ENCODE data around the gene CACUL1. TPM values are rescaled to one million over a fixed set of nuclear protein-coding genes. Genes with fewer than 3 reads are reported as not detected.
"Not testable (repeated sequence)": the region's sequence is repeated elsewhere in the genome, so short reads cannot be mapped to it uniquely, and the experiment has no call there.

CACUL1 gene
- total RNA-seq, 3 donors from 2014 or later = 31.2 to 33.5 (median 31.8) TPM

DNA sequence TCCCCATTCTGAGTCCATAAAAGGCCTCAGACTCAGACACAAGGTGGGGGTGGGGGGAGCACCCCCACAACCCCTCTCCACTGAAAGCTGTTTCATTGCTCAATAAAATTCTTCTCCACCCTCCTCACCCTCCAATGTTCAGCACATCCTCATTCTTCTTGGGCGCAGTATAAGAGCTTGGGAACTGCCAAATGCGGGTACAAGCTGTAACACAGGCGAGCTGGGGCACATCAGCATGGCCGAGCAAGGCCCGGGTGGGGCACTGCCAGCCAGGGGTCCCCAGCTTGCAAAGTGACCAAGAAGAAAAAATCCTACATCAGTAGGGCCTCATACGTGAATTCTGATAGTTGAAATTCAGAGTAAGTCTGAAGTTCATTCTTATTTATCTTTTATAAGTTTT, 50.1 kb downstream of the CACUL1 start:
- no peak for DNase-seq
- no peaks in the 10 kb centered on the region for H3K27me3 Mint-ChIP-seq (ENCODE audit: low read depth)
- no peaks in the 10 kb centered on the region for H3K9me3 Mint-ChIP-seq
- peaks cover 21% of the 10 kb centered on the region for H3K4me1 Mint-ChIP-seq (ENCODE audit: low read depth)
- peaks cover 34% of the 10 kb centered on the region for H3K36me3 Mint-ChIP-seq (ENCODE audit: insufficient read depth)
- ATAC-seq = no peak
- H3K4me3 Mint-ChIP-seq = no peak overlapping the region

- Mint-ChIP-seq H3K9me3 (no peaks in the 10 kb centered on the region), H3K36me3 (ENCODE audit: insufficient read depth) (peaks cover 25% of the 10 kb centered on the region), H3K4me3 (no peak overlapping the region), H3K27me3 (ENCODE audit: low read depth) (no peaks in the 10 kb centered on the region), H3K4me1 (ENCODE audit: low read depth) (peaks cover 48% of the 10 kb centered on the region)
- no peak for DNase-seq
- ATAC-seq = no peak
Measured at GRCh38 chr10:118701529-118702323, 53.0 kb downstream of the CACUL1 start.

GRCh38 chr10:118698421-118698820, 56.3 kb downstream of the CACUL1 start:
- Mint-ChIP-seq H3K27me3 (ENCODE audit: low read depth) (no peaks in the 10 kb centered on the region), H3K9me3 (no peaks in the 10 kb centered on the region), H3K36me3 (ENCODE audit: insufficient read depth) (peaks cover 17% of the 10 kb centered on the region), H3K4me1 (ENCODE audit: low read depth) (peaks cover 56% of the 10 kb centered on the region), H3K4me3 (peak overlapping the region; percentile 55)
- ATAC-seq = peak; percentile 100
- DNase-seq = peak; percentile 76

GRCh38 chr10:118694848-118695247, 59.9 kb downstream of the CACUL1 start:
- Mint-ChIP-seq H3K9me3 (no peaks in the 10 kb centered on the region), H3K4me3 (no peak overlapping the region), H3K4me1 (ENCODE audit: low read depth) (peaks cover 39% of the 10 kb centered on the region), H3K27me3 (ENCODE audit: low read depth) (no peaks in the 10 kb centered on the region), H3K36me3 (ENCODE audit: insufficient read depth) (peaks cover 18% of the 10 kb centered on the region)
- ATAC-seq (no peak), DNase-seq (no peak)

DNA sequence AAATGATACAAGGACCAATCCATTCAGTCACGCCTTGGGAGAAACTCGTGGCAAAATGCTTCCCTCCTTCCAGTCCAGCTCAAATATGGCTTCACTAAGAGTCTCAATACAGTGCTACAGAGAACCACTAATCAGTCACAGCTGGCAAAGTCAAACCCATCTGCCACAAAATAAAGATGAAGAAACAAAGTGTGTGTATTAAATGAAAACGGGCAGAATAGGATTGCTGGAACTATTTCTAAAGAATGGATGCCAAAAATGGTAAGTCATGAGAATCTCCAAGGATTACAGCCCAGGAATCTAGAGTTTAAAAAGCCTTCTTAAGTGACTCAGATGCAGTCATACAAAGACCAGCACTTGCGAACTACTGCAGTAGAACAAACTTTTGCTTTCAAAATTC, 61.9 kb downstream of the CACUL1 start:
- Mint-ChIP-seq H3K36me3 (ENCODE audit: insufficient read depth) (peaks cover 20% of the 10 kb centered on the region), H3K9me3 (no peaks in the 10 kb centered on the region), H3K4me1 (ENCODE audit: low read depth) (peaks cover 20% of the 10 kb centered on the region), H3K27me3 (ENCODE audit: low read depth) (no peaks in the 10 kb centered on the region), H3K4me3 (no peak overlapping the region)
- no peak for ATAC-seq
- no peak for DNase-seq

DNA sequence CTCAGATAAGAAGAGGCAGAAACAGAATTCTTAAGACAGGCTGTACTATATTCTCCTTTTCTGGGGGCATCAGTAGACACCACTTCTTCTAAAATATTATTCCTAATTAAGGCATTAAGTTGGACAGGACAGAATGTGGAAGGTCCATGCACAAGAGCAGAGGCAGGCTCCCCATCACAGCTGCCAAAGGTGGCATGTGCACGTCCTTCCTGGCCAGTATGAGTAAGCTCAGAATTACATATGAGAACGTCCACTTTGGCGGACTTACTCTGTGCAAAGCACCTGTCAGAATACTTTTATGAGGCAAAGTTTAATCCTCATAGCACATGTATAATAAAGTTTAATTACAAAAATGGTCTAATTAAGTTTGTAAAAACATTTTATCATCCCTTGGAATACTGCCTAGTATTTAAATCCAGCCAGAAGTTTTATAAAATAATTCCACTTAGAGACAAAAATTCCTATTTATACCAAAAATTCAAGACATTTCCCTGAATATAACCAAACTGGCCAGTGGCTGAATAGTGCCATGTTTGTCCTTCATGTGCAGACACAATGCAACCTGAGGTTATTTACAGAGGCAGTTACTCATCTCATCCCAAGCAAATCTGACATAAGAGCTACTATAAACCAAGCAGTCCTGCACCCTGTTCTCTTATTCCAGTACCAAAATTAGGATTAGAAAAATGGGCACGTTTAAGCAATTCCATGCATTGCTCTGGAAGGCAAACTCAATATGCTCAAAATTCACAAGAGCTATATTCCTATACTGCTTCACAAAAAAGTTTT, 65.5 kb downstream of the CACUL1 start:
- H3K9me3 Mint-ChIP-seq = no peaks in the 10 kb centered on the region
- ATAC-seq = no peak
- H3K4me1 Mint-ChIP-seq (ENCODE audit: low read depth) = no peaks in the 10 kb centered on the region
- H3K4me3 Mint-ChIP-seq = no peak overlapping the region
- no peak for DNase-seq
- H3K27me3 Mint-ChIP-seq (ENCODE audit: low read depth) = no peaks in the 10 kb centered on the region
- H3K36me3 Mint-ChIP-seq (ENCODE audit: insufficient read depth) = peaks cover 38% of the 10 kb centered on the region

- ATAC-seq (no peak), DNase-seq (no peak)
- H3K36me3 Mint-ChIP-seq (ENCODE audit: insufficient read depth) = peaks cover 32% of the 10 kb centered on the region
- H3K27me3 Mint-ChIP-seq (ENCODE audit: low read depth) = no peaks in the 10 kb centered on the region
- no peaks in the 10 kb centered on the region for H3K4me1 Mint-ChIP-seq (ENCODE audit: low read depth)
- no peaks in the 10 kb centered on the region for H3K9me3 Mint-ChIP-seq
- H3K4me3 Mint-ChIP-seq = no peak overlapping the region
Measured at GRCh38 chr10:118687472-118687871, 67.3 kb downstream of the CACUL1 start.

- no peak for DNase-seq
- no peaks in the 10 kb centered on the region for H3K27me3 Mint-ChIP-seq (ENCODE audit: low read depth)
- peaks cover 3% of the 10 kb centered on the region for H3K4me1 Mint-ChIP-seq (ENCODE audit: low read depth)
- H3K4me3 Mint-ChIP-seq = no peak overlapping the region
- peaks cover 38% of the 10 kb centered on the region for H3K36me3 Mint-ChIP-seq (ENCODE audit: insufficient read depth)
- H3K9me3 Mint-ChIP-seq = no peaks in the 10 kb centered on the region
- no peak for ATAC-seq
Measured at GRCh38 chr10:118682533-118682932, 72.2 kb downstream of the CACUL1 start.

GRCh38 chr10:118680197-118680596, 74.6 kb downstream of the CACUL1 start:
- Mint-ChIP-seq H3K4me3 (no peak overlapping the region), H3K9me3 (no peaks in the 10 kb centered on the region), H3K27me3 (ENCODE audit: low read depth) (no peaks in the 10 kb centered on the region), H3K4me1 (ENCODE audit: low read depth) (peaks cover 10% of the 10 kb centered on the region), H3K36me3 (ENCODE audit: insufficient read depth) (peaks cover 21% of the 10 kb centered on the region)
- no peak for ATAC-seq
- no peak for DNase-seq

DNA sequence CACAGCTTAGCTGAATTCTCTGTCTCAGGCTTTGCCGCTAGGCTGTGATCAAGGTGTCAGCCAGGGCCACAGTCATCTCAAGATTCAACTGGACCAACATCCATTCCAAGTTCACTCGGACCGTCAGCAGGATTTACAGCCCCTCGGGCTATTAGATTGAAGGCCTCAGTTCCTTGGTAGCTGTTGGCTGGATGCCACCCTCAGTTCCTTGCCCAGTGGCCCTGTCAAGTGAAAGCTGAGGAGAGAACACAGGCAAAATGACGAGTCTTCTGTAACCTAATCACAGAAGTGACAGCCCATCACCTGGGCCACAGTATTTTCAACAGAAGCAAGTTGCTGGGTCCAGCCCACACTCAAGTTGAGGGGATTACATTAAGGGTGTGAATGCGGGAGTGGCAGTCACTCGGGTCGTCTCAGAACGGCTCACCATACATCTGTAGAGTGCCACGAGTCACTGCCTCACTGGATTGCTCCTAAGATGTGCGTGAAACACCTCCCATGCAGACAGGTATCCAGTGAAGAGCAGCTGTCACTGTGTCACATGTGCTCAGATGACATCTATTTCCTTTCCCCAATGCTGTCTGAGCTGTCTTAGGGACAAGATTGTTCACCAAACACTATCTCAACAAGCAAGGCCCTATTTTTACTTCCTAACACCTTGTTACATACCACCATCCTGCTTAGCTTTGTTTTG, 80.4 kb downstream of the CACUL1 start:
- no peak overlapping the region for H3K4me3 Mint-ChIP-seq
- H3K27me3 Mint-ChIP-seq (ENCODE audit: low read depth) = no peaks in the 10 kb centered on the region
- no peaks in the 10 kb centered on the region for H3K9me3 Mint-ChIP-seq
- DNase-seq (no peak), ATAC-seq (no peak)
- peaks cover 24% of the 10 kb centered on the region for H3K4me1 Mint-ChIP-seq (ENCODE audit: low read depth)
- peaks cover 4% of the 10 kb centered on the region for H3K36me3 Mint-ChIP-seq (ENCODE audit: insufficient read depth)

DNA sequence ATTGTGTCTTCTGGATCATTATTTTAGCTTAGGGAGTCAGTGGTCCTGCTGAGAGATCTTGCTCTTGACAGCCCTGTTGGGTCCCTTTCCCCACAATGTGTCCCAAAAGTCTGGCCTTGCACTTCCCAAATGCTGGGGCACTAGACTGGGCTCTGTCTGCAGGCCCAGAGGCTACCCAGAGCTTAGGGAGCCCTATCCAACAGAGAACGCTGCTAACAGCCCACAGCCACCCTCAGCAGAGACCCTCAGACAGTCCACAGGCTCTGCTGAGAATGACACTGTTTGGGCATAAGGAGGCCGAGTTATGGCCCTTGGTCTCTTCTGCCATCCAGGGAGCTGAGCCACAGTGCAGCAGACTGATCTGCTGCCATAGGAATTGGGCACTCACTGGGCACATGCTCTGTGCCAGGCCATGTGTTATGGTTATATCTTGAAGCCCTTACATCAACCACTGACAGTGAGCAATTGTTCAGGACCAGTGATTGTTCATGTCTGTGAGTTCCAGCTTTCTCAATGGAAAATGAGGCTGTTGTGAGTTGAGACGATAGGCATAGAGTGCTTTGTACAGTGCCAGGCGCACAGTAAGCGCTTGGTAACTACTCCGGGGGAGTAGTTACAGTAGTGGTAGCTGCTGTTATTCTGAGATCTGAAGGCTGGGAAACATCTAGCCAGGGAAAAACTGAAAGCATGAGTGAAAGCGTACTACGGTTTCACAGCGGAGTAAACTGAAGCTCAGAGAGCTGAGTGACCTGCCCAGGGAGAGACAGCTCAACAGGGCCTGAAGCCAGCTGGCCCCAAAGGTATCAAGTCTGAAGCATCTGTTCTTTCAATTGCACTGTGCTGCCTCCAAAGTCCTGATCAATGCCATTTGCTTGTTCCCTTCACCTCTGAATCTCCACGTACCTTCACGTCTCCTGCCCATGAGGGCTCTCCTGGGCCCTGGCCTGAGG, 81.7 kb downstream of the CACUL1 start:
- ATAC-seq = no peak
- H3K4me1 Mint-ChIP-seq (ENCODE audit: low read depth) = peaks cover 33% of the 10 kb centered on the region
- no peak for DNase-seq
- no peaks in the 10 kb centered on the region for H3K9me3 Mint-ChIP-seq
- no peaks in the 10 kb centered on the region for H3K27me3 Mint-ChIP-seq (ENCODE audit: low read depth)
- peaks cover 4% of the 10 kb centered on the region for H3K36me3 Mint-ChIP-seq (ENCODE audit: insufficient read depth)
- H3K4me3 Mint-ChIP-seq = no peak overlapping the region

- Mint-ChIP-seq H3K9me3 (no peaks in the 10 kb centered on the region), H3K4me1 (ENCODE audit: low read depth) (peaks cover 27% of the 10 kb centered on the region), H3K4me3 (no peak overlapping the region), H3K36me3 (ENCODE audit: insufficient read depth) (peaks cover 4% of the 10 kb centered on the region), H3K27me3 (ENCODE audit: low read depth) (no peaks in the 10 kb centered on the region)
- DNase-seq = no peak
- no peak for ATAC-seq
Measured at GRCh38 chr10:118672153-118672552, 82.6 kb downstream of the CACUL1 start.

- peaks cover 26% of the 10 kb centered on the region for H3K4me1 Mint-ChIP-seq (ENCODE audit: low read depth)
- H3K4me3 Mint-ChIP-seq; DNase-seq; H3K27me3 Mint-ChIP-seq (ENCODE audit: low read depth); ATAC-seq; H3K9me3 Mint-ChIP-seq; H3K36me3 Mint-ChIP-seq (ENCODE audit: insufficient read depth): not testable (repeated sequence)
Measured at GRCh38 chr10:118671221-118671620, 83.5 kb downstream of the CACUL1 start.

Data from activated T-cell treated with anti-CD3 and anti-CD28 coated beads, Interleukin-2, amount 50 U/mL, for 4 hours (primary cell).